UCSD-AML1 (cell line): Measurements from ENCODE around the gene GAPVD1.
A peak's percentile ranks its signal among the peaks of the same experiment; 100 is the strongest.
"Not testable (repeated sequence)": the region's sequence is repeated elsewhere in the genome, so short reads cannot be mapped to it uniquely, and the experiment has no call there.

ENCODE experiments used
- DNase-seq: peaks from one replicate; lab custom pipeline; 2025; ENCODE audit not compliant: unreplicated experiment; lab: John Stamatoyannopoulos, UW

Gene GAPVD1

GRCh38 chr9:125261501-125262293 lies at the start of gene GAPVD1:
Gene GAPVD1, plus strand, starts transcription at chr9:125261826. Its CDS starts 37,096 bp downstream, at chr9:125298922.
- peak; percentile 97 for DNase-seq

- no peak for DNase-seq
These were observed 47.4 kb upstream of the GAPVD1 start for GRCh38 chr9:125214186-125214585.

GRCh38 chr9:125218621-125219020 lies 43.0 kb upstream of the GAPVD1 start:
- no peak for DNase-seq

DNA sequence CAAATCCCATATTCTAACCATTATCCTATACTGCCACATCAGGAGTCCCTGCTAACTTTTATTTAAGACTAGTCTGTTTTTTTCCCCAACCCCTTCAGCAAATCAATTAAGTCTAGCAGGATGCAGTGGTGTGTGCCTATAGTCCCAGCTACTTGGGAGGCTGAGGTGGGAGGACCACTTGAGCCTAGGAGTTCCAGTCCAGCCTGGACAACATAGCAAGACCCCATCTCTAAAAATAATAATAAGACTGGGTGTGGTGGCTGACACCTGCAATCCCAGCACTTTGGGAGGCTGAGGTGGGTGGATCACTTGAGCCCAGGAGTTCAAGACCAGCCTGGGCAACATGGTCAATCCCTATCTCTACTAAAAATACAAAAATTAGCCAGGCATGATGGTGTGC lies 36.8 kb upstream of the GAPVD1 start:
- DNase-seq, result not testable (repeated sequence)

- no peak for DNase-seq
These were observed 33.9 kb upstream of the GAPVD1 start for GRCh38 chr9:125227761-125228160.

- DNase-seq, result no peak
These were observed 27.9 kb upstream of the GAPVD1 start for GRCh38 chr9:125233678-125234077.

DNA sequence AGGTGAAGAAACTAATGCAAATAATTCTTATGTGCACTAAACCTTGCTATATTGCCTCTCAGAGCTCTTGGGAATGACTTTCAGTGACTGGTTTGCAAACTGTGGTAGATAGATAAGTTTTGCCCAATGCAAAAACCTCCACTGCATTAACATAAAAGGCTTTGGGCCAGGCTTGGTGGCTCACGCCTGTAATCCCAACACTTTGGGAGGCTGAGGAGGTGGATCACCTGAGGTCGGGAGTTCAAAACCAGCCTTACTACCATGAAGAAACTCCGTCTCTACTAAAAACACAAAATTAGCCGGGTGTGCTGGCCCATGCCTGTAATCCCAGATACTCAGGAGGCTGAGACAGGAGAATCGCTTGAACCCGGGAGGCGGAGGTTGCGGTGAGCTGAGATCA lies 27.5 kb upstream of the GAPVD1 start:
- DNase-seq, result not testable (repeated sequence)

DNA sequence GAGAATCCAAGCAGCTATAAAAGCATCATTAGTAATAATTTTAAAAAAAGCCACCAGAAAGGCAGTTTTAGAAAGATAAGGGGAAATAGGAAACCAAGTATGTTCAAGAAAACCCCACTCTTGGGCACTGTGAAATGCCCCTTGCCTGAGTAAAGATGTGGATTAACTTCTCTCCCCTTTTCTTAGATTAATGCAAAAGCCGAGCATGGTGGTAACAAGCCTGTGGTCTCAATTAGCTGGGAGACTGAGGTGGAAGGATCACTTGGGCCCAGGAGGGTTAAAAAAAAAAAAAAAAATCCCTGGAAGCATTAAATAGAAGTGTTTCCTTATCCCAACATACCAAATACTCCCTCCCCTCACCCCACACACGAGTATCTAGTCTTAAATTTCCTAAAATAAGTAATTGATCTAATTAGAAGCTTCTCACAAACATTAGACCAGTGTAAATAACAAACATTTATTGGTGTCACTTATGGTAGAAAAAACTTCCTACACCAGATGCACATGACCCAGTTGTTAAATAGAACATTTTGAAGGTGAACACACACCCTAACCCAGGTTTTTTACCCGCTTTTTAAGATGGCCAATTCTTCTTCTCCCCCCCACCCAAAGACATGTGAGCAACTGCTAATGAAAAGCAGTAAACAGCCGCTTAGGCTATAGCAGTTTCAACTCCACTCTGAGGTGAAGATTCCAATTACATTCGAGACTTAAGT lies 25.7 kb upstream of the GAPVD1 start:
- DNase-seq, result no peak

DNA sequence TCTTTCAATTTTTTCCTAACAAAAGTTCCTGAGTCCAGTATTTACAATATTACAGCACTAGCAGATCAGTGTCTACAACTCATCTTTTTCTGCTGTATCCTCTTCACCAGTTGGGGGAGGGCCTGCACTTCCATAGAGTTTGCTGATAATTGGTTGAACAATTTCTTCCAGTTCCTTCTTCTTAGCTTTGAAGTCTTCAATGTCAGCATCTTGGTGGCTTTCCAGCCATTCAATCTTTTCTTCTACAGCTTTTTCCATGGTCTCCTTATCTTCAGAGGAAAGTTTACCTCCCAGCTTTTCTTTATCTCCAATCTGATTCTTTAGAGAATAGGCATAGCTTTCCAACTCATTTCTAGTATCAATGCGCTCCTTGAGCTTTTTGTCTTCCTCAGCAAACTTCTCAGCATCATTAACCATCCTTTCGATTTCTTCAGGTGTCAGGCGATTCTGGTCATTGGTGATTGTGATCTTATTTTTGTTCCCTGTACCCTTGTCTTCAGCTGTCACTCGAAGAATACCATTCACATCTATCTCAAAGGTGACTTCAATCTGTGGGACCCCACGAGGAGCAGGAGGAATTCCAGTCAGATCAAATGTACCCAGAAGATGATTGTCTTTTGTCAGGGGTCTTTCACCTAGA lies 25.0 kb upstream of the GAPVD1 start:
- DNase-seq, result not testable (repeated sequence)

- DNase-seq, result no peak
These were observed 23.3 kb upstream of the GAPVD1 start for GRCh38 chr9:125238127-125238914.

GRCh38 chr9:125238915-125239446 lies 22.6 kb upstream of the GAPVD1 start:
- no peak for DNase-seq

DNA sequence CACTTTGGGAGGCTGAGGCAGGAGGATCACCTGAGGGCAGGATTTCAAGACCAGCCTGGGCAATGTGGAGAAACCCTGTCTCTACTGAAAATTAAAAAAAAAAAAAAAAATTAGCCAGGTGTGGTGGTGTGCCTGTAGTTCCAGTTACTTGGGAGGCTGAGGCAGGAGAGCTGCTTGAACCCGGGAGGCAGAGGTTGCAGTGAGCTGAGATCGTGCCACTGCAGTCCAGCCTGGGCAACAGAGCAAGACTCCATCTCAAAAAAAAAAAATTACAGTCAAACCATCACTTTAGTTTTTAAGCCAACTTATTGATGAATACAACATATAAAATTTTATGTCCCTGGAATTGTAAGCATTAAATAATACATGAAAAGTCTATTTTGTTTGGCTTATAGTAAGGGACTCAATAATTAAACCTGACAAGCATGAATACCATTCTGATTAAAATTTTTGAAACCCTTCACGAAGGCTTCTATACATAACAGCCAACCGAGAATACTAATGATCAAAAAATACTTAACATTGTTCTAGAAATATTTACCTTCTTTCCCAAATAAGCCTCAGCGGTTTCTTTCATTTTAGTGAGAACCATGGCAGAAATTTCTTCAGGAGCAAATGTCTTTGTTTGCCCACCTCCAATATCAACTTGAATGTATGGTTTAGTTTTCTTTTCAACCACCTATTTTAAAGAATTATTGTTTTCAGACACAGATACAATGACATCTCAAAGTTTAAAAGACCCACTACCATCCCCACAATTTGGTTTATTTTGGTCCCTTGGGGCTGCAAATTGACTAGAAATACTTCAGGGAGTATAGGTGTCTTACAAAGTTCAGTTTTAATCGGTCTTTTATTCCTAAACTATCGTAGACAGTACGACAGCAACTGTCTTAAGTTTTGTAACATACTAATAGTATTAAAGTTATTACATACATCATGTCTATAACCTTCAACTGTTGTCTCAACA lies 21.7 kb upstream of the GAPVD1 start:
- no peak for DNase-seq

GRCh38 chr9:125240649-125240999 lies 21.0 kb upstream of the GAPVD1 start:
- DNase-seq, result peak; percentile 63

DNA sequence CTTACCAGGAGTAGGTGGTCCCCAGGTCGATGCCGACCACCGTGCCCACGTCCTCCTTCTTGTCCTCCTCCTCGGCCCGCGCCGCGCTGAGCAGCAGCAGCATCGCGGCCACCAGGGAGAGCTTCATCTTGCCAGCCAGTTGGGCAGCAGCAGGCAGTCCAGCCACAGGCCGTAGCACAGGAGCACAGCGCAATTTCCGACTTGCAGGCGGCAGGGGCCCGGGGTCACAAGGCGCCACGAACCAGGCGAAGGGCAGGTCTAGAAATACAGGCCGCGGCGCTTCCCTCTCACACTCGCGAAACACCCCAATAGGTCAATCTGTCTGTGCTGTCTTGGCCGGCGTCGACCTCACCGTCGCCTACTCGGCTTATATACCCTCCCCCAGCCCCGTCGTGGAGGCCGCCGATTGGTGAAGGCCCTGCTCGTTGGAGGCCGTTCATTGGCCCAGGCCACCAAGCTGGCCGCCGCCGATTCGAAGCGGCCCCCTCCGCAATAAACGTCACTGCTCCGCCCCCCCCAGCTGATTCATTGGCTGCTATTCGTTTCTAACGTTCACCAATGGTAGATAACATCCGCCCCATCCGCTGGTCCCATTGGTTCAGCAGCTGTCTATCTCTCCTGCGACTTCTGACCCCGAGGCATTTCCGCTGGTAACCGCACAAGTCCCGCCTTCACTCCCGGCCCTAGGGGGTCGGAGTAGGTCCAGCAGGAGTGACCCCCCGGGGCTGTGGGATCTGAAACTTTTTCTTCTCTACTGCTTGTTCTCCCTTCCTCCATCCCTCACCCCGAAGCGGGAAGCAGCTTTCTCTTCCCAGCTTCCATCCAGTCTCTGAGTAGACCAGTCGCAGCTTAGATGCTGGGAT lies 20.4 kb upstream of the GAPVD1 start, which contains the start of gene HSPA5:
Gene HSPA5 (minus strand): TSS at position 344 of the 863 bp plus-strand sequence. CDS start 217 bp downstream, at position 127.
- DNase-seq, result peak; percentile 99

DNA sequence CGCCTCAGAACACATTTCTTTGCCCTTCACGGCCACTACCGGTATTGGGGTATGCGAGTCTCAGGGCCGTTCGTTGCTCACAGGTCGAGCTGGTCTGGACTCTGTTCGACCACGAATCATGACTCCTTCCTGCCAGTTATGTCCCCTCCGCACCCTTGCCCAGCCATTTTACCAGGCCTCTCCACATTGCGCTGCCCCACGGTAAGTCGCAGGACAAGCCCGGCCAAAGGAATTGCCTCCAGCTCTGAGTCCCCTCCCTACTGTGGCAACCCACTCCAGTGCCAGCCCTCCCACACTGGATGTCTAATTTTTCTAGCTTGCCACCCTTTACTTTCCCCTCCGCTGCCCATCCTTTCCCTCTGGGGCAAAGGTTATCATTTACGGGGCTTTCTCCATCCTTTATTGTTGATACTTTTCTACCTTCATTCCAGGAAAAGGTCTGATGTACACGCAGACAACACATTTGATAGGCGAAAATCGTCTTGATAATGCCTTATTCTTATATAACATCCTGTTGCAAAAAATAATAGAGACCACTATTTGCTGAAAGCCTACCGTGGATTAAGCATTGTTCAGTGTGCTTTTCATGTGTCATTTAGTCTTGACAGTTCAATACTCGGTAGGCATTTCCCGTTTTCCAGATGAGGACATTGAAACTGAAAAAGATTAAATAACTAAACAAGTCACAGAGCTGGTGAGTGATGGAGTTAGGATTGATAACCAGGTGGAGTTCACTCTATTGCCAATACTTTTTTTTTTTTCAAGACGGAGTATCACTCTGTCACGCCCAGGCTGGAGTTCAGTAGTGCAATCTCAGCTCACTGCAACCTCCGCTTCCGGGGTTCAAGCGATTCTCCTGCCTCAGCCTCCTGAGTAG lies 19.5 kb upstream of the GAPVD1 start:
- peak; percentile 76 for DNase-seq

- no peak for DNase-seq
These were observed 17.8 kb upstream of the GAPVD1 start for GRCh38 chr9:125243792-125244260.

- DNase-seq, result no peak
These were observed 15.4 kb upstream of the GAPVD1 start for GRCh38 chr9:125246261-125246667.

DNA sequence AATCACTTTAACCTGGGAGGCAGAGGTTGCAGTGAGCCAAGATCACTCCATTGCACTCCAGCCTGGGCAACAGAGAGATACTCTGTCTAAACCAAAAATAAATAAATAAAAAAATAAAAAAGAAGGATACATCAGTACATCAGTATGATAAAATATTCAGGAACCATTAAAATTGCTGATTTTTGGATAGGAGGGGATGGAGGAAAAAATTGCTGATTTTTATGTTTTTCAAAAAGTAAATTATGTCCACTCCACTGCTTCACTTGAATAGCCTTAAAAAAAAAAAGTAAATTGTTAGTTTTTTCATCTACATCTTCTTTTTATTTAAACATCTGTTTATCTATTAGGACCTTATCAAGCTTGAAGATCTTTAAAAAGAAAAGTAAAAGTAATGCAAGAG lies 7.4 kb upstream of the GAPVD1 start:
- no peak for DNase-seq
